Mucosa of descending colon (tissue), 3 donors: ENCODE measurements around the gene LRRC61. TPM values are rescaled to one million over a fixed set of nuclear protein-coding genes. Genes with fewer than 3 reads are reported as not detected.

Source experiments
- ATAC-seq: fragments of 200-7000 bp; cut with Tn5 transposase; one replicate; pipeline ENCODE4 v1.9.1; 2020; ENCODE audit warnings: mild to moderate bottlenecking, moderate library complexity
- DNase-seq, 3 donors: peaks; one replicate each; pipeline ENCODE4 v3.0.0-alpha.2; 2020
- H3K36me3 ChIP-seq: fragments of 200-600 bp; one replicate; pipeline ENCODE4 v1.8.0; 2021; ENCODE audit warnings: low read depth, mild to moderate bottlenecking
- H3K4me1 ChIP-seq: fragments of 200-600 bp; one replicate; pipeline ENCODE4 v1.8.0; 2021; ENCODE audit warnings: low read depth, mild to moderate bottlenecking
- H3K4me3 ChIP-seq: fragments of 200-600 bp; one replicate; pipeline ENCODE4 v1.8.0; 2021; ENCODE audit warnings: mild to moderate bottlenecking
- H3K9me3 ChIP-seq: fragments of 200-600 bp; one replicate; pipeline ENCODE4 v1.8.0; 2021; ENCODE audit warnings: mild to moderate bottlenecking
- intact Hi-C, 2 donors: fragments of 100-400 bp; cut with DNase I in 1 of 2; cut with micrococcal nuclease in 1 of 2; formaldehyde crosslinking; loops; one replicate each; pipeline versions ENCODE4 v1.11.0 to v1.11.1; 2022; cut with DNase I, micrococcal nuclease
- total RNA-seq, 3 donors: library from RNA; stranded (reverse); fragmentation: NEBNext Ultra II Directional in 2 of 3; extraction: Animal tissue kit (Norgen Biotek cat#: 25700) in 2 of 3; gene quantifications; one replicate each; pipeline versions ENCODE4 v1.2.1 to v1.2.4, GENCODE V29; 2021 to 2023
- TF ChIP-seq, protein P1 (sequence below): fragments of 200-600 bp; IDR thresholded peaks from one replicate; pipeline ENCODE4 v1.8.0; 2022; ENCODE audit warnings: antibody characterized with exemption, mild to moderate bottlenecking
- donor health status: DM: no; HTN: no; CAD: no; lungs with moderate emphysema.
- donor health status: DM: no; HTN: no; CAD: no.
- donor health status: DM: no; HTN: yes; CAD: no.

Gene LRRC61
- total RNA-seq, 3 donors from 2014 or later = 11.8 to 14.5 (median 14.5) TPM

DNA sequence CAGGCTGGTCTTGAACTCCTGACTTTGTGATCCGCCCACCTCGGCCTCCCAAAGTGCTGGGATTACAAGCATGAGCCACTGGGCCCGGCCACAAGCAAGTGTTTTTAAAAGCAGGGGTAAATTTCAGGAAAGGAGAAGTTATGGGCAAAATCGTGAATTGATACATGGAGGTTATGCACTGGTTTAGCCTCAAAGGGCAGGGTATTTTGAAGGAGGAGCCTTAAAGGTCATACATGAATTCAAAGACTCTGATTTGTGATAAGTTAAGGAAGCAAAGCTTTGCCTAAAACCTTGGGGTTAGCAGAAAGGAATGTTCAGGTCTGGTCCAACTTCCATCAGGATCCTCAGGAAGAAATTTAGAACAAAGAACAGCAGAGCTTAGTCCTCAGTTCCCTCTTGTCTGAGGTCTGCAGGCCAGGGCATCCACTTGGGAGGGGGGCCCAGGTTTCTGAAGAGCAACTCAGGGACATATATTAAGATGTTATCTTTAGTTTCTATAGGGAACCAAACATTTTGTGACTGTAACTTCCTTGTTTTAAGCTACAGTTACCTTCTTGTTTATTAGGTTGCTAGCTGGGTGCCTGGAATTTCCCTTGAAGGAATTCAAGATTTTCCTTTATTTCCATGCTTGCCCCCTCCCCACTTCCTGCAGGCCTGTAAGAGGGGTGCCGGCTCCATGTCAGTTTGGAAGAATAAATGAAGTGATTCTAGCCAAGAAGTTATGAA is 42.7 kb downstream of the LRRC61 start:
- Histone ChIP-seq H3K36me3 (no peaks in the 10 kb centered on the region), H3K4me3 (no peak overlapping the region), H3K9me3 (no peaks in the 10 kb centered on the region), H3K4me1 (peaks cover 22% of the 10 kb centered on the region)
- intact Hi-C loops = no loop called here
- TF ChIP-seq, protein P1, sequence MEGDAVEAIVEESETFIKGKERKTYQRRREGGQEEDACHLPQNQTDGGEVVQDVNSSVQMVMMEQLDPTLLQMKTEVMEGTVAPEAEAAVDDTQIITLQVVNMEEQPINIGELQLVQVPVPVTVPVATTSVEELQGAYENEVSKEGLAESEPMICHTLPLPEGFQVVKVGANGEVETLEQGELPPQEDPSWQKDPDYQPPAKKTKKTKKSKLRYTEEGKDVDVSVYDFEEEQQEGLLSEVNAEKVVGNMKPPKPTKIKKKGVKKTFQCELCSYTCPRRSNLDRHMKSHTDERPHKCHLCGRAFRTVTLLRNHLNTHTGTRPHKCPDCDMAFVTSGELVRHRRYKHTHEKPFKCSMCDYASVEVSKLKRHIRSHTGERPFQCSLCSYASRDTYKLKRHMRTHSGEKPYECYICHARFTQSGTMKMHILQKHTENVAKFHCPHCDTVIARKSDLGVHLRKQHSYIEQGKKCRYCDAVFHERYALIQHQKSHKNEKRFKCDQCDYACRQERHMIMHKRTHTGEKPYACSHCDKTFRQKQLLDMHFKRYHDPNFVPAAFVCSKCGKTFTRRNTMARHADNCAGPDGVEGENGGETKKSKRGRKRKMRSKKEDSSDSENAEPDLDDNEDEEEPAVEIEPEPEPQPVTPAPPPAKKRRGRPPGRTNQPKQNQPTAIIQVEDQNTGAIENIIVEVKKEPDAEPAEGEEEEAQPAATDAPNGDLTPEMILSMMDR = no peak
- no peak for ATAC-seq
- no peak for DNase-seq

DNA sequence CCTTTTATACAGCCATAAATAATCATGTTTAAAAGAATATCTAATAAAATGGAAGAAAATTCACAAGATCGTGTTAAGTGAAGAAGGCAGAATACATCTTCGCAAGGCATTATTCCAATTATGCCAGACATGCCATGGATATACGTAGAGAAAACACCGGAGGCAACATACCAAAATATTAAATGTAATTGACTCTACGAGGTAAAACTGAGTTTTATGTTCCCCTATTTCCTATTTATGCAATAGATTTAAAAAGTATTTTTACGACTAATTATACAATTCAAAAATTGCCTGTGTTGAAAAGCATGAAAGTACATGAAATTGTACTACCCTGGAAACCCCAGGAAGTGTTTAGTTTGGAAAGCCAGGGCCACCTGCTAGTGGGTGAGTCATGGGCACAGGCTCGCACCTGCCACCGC is 44.5 kb downstream of the LRRC61 start:
- Histone ChIP-seq H3K4me1 (peaks cover 33% of the 10 kb centered on the region), H3K4me3 (peak overlapping the region; percentile 80), H3K9me3 (no peaks in the 10 kb centered on the region), H3K36me3 (no peaks in the 10 kb centered on the region)
- no peak for DNase-seq
- intact Hi-C loops = no loop called here
- no peak for ATAC-seq
- TF ChIP-seq, protein P1 = no peak

DNA sequence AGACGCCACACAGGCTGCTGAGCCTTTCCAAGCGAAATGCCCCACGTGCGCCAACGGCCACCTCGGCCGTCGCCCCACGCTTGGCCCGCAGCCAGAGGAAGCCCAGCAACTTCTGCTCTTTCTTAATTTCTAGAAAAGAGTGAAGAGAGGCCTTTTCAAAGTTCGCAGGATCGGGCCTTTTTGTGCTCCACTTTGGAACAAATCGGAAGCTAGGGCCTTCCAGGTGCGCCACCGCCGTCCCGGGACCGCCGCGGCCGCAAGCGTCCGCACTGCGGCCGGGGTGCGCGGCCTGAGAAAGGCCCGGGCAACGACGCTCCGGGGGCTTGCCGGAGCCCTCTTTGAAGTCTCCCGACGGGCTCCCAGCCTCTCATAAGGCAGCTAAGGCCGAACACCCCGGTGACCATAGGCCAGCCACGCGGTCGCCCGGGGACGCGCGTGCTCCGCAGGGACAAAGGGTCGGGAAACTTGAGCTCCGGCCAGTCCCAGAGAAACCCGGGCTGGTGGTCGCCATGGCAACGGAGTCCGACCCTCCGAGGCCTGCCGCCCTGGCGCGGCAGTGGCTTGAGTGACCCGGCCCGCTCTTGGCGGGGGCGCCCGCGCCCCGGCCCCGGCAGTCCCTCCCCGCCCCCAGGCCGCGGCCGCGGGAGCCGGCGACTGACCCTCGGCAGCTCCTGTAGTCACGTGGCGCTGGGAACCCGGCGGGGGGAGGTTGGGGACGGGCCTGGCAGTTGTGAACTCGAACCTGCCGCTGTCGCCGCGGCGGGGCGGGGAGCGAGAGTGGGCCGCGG is 45.1 kb downstream of the LRRC61 start, which contains the start of gene REPIN1:
Gene REPIN1, plus strand, starts transcription at position 727 of the 788 bp plus-strand sequence. CDS start 890 bp downstream, outside the sequence.
- TF ChIP-seq, protein P1 = no peak
- peaks cover 39% of the 10 kb centered on the region for H3K4me1 ChIP-seq

DNA sequence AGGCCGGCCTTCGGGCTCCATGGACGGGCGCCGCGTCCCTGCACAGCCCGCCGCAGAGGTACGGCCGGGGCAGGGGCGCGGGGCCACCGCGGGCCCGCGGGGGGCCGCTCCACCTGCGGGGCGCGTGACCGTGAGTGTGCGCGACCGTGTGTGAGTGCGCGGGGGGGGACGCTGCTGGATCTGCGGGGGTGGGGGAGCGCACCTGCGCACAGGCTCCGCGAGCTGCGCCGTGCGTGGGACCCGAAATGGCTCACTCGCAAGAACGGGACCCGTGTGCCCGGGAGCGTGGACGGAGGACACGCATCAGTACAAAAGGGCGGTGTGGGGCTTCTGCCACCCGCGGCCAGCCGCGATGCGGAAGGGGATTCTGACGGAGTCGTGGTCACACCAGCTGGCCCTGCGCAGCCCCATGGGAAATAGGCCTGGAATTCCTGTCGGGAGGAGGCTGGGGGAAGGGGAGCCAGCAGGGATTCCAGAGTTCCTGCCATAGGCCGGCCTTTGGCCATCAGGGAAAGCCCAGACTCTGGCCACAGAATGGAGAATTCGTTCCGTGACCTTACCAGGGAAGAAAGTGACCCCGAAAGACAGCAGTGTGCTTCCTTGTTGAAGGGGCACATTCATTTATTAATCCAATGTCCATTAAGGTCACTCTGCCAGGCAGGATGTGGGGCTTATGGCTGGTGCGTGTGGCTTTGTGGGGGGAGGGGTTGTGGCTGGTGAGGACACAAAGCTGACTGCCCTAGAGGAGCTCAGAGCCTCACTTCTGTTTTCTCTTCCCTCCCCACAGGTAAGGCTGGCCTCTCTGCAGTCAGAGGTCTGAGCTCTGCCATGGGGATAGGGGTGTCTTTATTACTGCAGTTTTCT is 46.0 kb downstream of the LRRC61 start:
- peak; percentile 78 to 83 (median 79) for DNase-seq
- H3K4me1 ChIP-seq = peaks cover 42% of the 10 kb centered on the region
- H3K36me3 ChIP-seq = no peaks in the 10 kb centered on the region
- no peaks in the 10 kb centered on the region for H3K9me3 ChIP-seq
- intact Hi-C loops = no loop called here
- ATAC-seq = peak; percentile 28
- peak overlapping the region; percentile 80 for H3K4me3 ChIP-seq
- TF ChIP-seq, protein P1 = no peak

More for the DNA sequence above, 45.1 kb downstream of the LRRC61 start, which contains the start of gene REPIN1:
- DNase-seq (peak; percentile 92 to 96 (median 96)), ATAC-seq (peak; percentile 71)
- H3K36me3 ChIP-seq = no peaks in the 10 kb centered on the region
- intact Hi-C loops = no loop called here
- no peaks in the 10 kb centered on the region for H3K9me3 ChIP-seq
- H3K4me3 ChIP-seq = peak within 1 kb of the TSS; percentile 80
